ENCODE results near the gene CPLANE2. TPM values are rescaled to one million over a fixed set of nuclear protein-coding genes. Genes with fewer than 3 reads are reported as not detected.

CPLANE2 gene
- total RNA-seq, 1 donor from 2014 or later: 12.3 TPM

GRCh38 chr1:16235347-16235746, 1.6 kb downstream of the CPLANE2 start:
- TF ChIP-seq, protein P1, sequence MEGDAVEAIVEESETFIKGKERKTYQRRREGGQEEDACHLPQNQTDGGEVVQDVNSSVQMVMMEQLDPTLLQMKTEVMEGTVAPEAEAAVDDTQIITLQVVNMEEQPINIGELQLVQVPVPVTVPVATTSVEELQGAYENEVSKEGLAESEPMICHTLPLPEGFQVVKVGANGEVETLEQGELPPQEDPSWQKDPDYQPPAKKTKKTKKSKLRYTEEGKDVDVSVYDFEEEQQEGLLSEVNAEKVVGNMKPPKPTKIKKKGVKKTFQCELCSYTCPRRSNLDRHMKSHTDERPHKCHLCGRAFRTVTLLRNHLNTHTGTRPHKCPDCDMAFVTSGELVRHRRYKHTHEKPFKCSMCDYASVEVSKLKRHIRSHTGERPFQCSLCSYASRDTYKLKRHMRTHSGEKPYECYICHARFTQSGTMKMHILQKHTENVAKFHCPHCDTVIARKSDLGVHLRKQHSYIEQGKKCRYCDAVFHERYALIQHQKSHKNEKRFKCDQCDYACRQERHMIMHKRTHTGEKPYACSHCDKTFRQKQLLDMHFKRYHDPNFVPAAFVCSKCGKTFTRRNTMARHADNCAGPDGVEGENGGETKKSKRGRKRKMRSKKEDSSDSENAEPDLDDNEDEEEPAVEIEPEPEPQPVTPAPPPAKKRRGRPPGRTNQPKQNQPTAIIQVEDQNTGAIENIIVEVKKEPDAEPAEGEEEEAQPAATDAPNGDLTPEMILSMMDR (IDR thresholded peaks at IDR 0.05): no peak

DNA sequence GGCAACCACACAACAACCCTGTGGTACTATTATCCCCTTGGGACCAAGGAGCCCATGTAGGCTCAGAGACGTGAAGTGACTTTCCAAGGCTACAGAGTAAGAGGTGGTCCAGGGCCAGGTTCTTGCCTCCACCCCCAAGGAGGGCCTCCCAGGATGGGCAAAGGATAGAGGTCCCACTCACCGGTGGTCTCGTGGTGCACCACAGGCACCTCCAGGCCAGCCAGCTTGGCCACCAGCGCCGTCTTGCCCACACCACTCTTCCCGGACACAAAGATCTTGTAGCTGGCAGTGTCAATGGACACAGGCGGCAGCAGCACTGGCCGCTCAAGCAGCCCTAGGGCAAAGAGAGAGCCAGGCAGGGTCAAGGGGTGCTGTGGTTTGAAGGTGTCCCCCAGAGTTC, 3.6 kb downstream of the CPLANE2 start:
- peak; percentile 78 for DNase-seq (ENCODE audit: low spot score)
- Mint-ChIP-seq H3K9me3 (ENCODE audit: low read depth) (no peaks in the 10 kb centered on the region), H3K27me3 (ENCODE audit: low read depth) (peaks cover 4% of the 10 kb centered on the region), H3K4me3 (ENCODE audit: unreplicated experiment) (no peak overlapping the region), H3K36me3 (ENCODE audit: low read depth) (peaks cover 1% of the 10 kb centered on the region), H3K27ac (ENCODE audit: unreplicated experiment) (no peak overlapping the region), H3K4me1 (ENCODE audit: low read depth) (peaks cover 16% of the 10 kb centered on the region)
- TF ChIP-seq, protein P1 (IDR thresholded peaks at IDR 0.05): no peak

More at GRCh38 chr1:16235347-16235746, 1.6 kb downstream of the CPLANE2 start:
- H3K9me3 Mint-ChIP-seq (ENCODE audit: low read depth): no peaks in the 10 kb centered on the region
- peaks cover 1% of the 10 kb centered on the region for H3K36me3 Mint-ChIP-seq (ENCODE audit: low read depth)
- peaks cover 16% of the 10 kb centered on the region for H3K4me1 Mint-ChIP-seq (ENCODE audit: low read depth)
- H3K4me3 Mint-ChIP-seq (ENCODE audit: unreplicated experiment): no peak overlapping the region
- no peaks in the 10 kb centered on the region for H3K27me3 Mint-ChIP-seq (ENCODE audit: low read depth)
- H3K27ac Mint-ChIP-seq (ENCODE audit: unreplicated experiment): no peak overlapping the region
- DNase-seq (ENCODE audit: low spot score): no peak

DNA sequence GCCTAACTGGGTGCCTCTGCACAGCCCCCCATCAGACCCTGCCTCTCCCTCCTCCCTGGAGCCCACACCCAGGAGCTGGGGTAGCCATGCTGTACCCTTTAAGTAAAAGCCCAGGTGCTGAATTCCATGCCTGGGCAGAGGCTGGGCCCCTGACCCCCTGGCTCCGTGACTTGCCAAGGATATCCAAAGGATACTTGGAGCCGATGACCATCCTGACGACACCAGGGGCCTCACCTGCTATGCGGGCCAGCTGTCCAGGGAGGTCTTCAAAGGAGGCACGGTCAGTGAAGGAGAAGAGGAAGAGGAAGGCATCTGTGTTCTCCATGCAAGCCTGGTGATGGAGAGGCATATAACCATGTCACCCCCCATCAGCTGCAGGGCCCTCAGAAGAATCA, 4.7 kb downstream of the CPLANE2 start:
- Mint-ChIP-seq H3K27ac (ENCODE audit: unreplicated experiment) (no peak overlapping the region), H3K4me3 (ENCODE audit: unreplicated experiment) (no peak overlapping the region), H3K36me3 (ENCODE audit: low read depth) (peaks cover 1% of the 10 kb centered on the region), H3K27me3 (ENCODE audit: low read depth) (peaks cover 15% of the 10 kb centered on the region), H3K9me3 (ENCODE audit: low read depth) (no peaks in the 10 kb centered on the region), H3K4me1 (ENCODE audit: low read depth) (peaks cover 18% of the 10 kb centered on the region)
- TF ChIP-seq, protein P1 (IDR thresholded peaks at IDR 0.05): no peak
- DNase-seq (ENCODE audit: low spot score): peak; percentile 72

DNA sequence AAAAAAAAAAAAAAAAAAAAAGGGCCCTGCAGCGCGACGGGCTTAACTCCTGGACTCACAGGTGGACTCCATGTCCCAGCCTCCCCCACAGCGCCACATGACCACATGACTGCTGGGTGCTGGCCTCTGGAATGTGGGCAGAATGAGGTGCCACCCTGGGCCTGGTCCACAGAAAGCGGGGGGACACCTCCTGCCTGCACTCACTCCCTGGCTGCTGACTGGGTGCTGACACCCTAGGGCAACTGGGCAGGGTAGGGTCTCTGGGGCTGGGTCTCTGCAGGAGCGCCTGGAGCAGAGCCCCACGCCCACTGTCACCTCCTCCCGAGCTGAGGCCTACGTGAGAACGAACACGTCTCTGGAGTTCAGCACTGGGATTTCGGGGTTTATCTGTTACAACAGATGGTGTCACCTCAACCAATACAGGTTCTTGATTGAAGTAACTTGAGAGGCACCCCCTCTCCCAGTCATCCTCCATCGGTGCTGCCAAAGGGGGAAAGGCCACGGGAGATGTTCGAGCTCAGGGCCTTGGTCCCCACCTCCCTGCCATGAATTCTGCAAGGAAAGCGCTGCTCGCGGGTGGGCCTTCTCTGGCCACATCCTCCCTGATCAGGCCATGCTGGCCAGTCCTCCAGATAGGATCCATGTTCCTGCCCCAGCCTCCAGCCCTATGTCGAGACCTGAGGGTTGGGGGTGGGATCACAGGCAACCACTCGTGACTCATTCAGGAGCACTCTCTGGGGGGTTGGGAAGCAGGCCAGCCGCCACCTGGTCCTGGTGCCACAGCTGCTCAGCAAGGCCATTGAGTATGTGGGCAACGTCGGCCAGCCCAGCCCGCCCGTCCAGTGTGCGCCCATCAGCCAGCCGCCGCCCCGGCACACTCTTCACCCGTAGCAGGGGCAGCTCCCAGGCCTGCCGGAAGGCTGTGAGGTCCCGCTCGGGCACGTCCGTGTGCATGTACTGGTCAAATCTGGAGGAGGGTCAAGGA, 5.4 kb downstream of the CPLANE2 start:
- H3K9me3 Mint-ChIP-seq (ENCODE audit: low read depth): no peaks in the 10 kb centered on the region
- H3K4me3 Mint-ChIP-seq (ENCODE audit: unreplicated experiment): no peak overlapping the region
- TF ChIP-seq, protein P1 (IDR thresholded peaks at IDR 0.05): no peak
- H3K4me1 Mint-ChIP-seq (ENCODE audit: low read depth): peaks cover 18% of the 10 kb centered on the region
- H3K36me3 Mint-ChIP-seq (ENCODE audit: low read depth): peaks cover 1% of the 10 kb centered on the region
- H3K27me3 Mint-ChIP-seq (ENCODE audit: low read depth): peaks cover 18% of the 10 kb centered on the region
- peak; percentile 90 for DNase-seq (ENCODE audit: low spot score)
- no peak overlapping the region for H3K27ac Mint-ChIP-seq (ENCODE audit: unreplicated experiment)

GRCh38 chr1:16230744-16231143, 6.2 kb downstream of the CPLANE2 start:
- peaks cover 18% of the 10 kb centered on the region for H3K27me3 Mint-ChIP-seq (ENCODE audit: low read depth)
- TF ChIP-seq, protein P1 (IDR thresholded peaks at IDR 0.05): no peak
- H3K36me3 Mint-ChIP-seq (ENCODE audit: low read depth): peaks cover 1% of the 10 kb centered on the region
- no peak overlapping the region for H3K4me3 Mint-ChIP-seq (ENCODE audit: unreplicated experiment)
- DNase-seq (ENCODE audit: low spot score): peak; percentile 60
- peaks cover 11% of the 10 kb centered on the region for H3K4me1 Mint-ChIP-seq (ENCODE audit: low read depth)
- H3K9me3 Mint-ChIP-seq (ENCODE audit: low read depth): no peaks in the 10 kb centered on the region
- no peak overlapping the region for H3K27ac Mint-ChIP-seq (ENCODE audit: unreplicated experiment)

Data from chondrocyte (in vitro differentiated cells).